GM18861 (cell line): ENCODE data around the gene KIF7.
A peak's percentile ranks its signal among the peaks of the same experiment; 100 is the strongest.
"Not testable (repeated sequence)": the region's sequence is repeated elsewhere in the genome, so short reads cannot be mapped to it uniquely, and the experiment has no call there.

ENCODE experiments used
- ATAC-seq: cut with Tn5 transposase; IDR thresholded peaks from one replicate; pipeline ENCODE4 v1.9.1; 2021; ENCODE audit not compliant: unreplicated experiment

Gene KIF7, protein sequence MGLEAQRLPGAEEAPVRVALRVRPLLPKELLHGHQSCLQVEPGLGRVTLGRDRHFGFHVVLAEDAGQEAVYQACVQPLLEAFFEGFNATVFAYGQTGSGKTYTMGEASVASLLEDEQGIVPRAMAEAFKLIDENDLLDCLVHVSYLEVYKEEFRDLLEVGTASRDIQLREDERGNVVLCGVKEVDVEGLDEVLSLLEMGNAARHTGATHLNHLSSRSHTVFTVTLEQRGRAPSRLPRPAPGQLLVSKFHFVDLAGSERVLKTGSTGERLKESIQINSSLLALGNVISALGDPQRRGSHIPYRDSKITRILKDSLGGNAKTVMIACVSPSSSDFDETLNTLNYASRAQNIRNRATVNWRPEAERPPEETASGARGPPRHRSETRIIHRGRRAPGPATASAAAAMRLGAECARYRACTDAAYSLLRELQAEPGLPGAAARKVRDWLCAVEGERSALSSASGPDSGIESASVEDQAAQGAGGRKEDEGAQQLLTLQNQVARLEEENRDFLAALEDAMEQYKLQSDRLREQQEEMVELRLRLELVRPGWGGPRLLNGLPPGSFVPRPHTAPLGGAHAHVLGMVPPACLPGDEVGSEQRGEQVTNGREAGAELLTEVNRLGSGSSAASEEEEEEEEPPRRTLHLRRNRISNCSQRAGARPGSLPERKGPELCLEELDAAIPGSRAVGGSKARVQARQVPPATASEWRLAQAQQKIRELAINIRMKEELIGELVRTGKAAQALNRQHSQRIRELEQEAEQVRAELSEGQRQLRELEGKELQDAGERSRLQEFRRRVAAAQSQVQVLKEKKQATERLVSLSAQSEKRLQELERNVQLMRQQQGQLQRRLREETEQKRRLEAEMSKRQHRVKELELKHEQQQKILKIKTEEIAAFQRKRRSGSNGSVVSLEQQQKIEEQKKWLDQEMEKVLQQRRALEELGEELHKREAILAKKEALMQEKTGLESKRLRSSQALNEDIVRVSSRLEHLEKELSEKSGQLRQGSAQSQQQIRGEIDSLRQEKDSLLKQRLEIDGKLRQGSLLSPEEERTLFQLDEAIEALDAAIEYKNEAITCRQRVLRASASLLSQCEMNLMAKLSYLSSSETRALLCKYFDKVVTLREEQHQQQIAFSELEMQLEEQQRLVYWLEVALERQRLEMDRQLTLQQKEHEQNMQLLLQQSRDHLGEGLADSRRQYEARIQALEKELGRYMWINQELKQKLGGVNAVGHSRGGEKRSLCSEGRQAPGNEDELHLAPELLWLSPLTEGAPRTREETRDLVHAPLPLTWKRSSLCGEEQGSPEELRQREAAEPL (N-terminal part only)

GRCh38 chr15:89654847-89655805 lies at the start of gene KIF7:
KIF7 (minus strand) TSS chr15:89655467; CDS start chr15:89652930, 2,537 bp downstream.
- no peak for ATAC-seq

DNA sequence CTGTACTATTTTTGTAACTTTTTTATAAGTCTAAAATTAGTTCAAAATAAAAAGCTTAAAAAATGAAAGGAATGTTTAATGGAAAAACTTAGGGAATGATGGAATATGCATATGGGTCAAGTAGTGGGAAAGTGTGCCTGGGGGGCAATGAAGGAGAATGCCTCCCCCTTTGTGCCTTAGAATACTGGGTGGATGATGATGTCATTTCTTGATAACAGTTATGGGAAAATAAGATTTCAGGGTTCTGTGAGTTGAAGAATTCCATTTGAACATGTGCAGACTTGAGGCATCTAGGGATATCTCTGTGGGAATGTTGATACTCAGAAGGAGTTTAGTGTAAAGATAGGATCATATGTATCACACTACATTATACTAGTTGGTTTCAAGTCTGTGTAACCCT lies 49.1 kb upstream of the KIF7 start:
- ATAC-seq, result no peak

GRCh38 chr15:89695198-89695597 lies 39.9 kb upstream of the KIF7 start:
- no peak for ATAC-seq

GRCh38 chr15:89693696-89694095 lies 38.4 kb upstream of the KIF7 start:
- ATAC-seq, result no peak

DNA sequence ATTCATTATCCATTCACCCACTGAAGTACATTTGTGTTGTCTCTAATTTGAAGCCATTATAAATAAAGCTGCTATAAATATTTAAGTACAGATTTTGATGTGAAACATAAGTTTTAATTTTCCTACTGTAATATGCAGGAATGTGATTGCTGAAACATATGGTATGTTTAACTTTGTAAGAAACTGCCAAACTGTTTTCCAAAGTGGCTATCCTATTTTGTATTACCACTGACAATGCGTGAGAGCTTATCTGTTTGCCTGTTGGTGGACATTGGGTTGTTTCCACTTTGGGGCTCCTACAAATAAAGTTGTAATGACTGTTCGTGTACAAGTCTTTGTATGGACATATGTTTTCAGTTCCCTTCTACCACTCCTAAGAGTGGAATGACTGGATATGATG lies 37.8 kb upstream of the KIF7 start:
- no peak for ATAC-seq

DNA sequence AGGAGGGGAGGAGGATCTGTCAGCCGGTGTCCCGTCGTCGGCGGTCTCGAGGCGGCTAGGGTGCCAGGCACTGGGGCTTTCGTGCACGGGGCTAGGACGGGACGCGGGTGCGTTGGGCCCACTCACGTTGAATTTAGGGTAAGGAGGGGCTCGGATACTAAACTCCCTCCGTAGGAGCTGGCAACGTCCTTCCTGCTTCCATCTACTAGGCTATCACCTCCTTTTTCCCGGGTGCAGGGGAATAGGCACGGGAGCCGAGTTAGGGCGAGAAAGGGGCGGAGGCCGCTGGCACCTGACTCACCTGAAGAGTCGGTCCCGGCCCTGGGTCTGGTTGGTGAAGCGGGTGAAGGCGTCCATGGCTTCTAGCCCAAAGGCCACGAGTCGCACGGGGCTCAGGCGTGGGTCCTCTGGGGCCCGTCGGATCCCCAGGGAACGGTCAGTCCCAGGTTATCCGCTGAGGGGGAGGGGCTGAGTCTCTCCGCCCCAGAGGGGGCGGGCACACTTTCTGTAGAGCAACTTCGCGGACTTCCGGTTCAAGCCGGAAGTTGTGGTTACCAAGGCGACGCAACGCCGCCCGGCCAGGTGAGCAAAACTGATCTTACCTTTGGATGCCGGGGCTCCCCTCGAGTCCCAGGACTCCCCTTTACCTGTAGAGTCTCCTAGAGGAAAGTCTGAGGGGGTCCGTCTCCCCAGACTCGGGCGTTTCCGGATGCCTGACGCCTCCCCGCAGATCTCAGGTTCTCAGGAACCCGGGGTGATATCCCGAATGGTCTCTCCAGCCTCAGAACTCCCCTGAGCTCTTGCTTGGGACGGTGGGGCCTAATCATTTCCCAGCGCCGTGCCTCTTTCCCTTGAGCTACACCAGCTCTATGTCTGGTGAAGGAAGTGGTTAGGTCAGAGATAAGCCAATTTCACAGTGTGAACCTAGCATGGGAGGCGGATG lies 35.3 kb upstream of the KIF7 start, which contains the start of the genes PEX11A and WDR93:
Gene PEX11A (minus strand): TSS at position 479 of the 943 bp plus-strand sequence. CDS start 122 bp downstream, at position 357.
Gene WDR93 (plus strand): TSS at position 536 of the 943 bp plus-strand sequence. CDS start 10,936 bp downstream, outside the sequence.
- peak; percentile 78 for ATAC-seq

- not testable (repeated sequence) for ATAC-seq
Observed at GRCh38 chr15:89689930-89690275, 34.6 kb upstream of the KIF7 start.

DNA sequence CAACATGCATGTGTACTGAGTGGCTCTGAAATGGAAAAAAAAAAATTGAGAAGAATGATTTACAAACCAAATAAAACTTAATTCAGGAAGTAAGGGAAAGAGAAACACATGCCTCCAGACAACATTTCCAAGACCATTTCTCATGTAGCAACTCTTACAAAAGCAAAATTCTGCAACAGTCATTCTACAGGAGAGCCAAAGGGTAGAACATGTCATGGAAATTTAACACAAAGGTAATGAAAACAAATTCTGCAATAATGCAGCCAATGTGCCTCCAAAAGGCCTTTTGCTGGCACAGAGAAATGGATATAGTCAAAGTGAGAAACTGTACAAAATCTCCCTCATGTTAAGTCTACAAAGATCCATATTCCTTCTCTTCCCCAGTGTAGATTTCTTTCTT lies 31.3 kb upstream of the KIF7 start:
- no peak for ATAC-seq

DNA sequence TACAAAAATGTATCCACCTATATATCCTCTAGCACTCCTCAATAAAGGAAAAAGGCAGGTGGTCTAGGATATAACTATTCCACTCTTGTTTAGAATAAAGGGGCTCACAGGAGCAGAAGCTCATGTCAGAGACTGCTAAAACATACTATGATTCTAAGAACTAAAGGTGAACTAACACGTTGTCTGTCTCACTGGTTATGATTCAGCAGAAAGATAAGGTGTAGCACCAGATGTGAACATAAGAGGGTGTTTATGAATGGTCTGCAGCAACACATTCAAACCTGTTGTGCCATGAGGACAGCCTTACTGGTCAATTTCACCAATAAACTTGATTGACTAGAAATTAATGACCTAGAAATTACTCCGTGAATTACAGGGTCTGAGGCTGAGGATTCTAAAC lies 30.7 kb upstream of the KIF7 start:
- ATAC-seq, result no peak

DNA sequence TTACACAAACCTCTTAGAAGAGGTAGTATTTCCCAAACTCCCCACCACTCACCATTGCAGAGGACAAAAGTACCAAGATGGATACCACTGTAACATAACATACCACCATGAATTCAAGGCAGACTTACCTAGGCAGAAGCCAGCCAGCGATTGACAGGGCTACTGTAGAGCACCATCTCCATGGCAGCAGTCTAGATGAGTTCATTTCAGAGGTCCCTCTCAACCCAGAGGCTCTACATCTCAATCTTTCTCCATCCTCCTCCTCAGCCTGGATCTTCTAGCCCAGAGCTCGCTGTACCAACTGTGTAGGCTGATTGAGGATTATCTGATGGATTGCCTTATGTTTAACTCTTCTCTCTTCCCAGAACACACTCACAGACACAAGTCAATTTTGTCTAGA lies 25.9 kb upstream of the KIF7 start:
- no peak for ATAC-seq

DNA sequence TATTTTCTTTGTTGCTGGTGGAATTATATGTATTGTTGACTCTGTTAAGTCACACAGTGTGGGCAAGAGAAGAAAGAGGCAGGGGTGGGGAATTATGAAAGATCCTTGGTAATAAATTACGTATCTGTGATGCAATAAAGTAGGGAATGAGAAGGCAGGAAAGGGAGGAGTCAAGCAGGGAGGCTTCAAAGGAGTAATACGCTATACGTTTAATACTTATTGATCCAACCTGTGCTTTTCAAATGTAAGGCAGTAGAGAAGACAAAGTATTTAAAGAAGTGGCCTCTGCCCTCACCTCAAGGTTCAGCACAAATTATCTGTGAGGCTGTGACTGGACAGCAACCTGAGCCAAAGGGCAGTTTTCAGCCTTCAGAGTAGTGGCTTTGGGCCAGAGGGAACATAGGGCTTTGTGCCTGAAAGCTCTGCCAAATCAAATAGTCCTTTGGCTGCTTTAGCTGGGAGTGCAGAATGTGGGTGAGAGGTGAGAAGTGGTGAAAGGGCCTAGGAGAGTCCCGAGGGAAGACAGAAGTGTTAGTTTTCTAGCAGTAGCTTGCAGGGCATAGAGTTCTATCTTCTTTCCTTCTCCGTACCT lies 25.1 kb upstream of the KIF7 start:
- ATAC-seq, result no peak

- no peak for ATAC-seq
Observed at GRCh38 chr15:89679212-89679611, 23.9 kb upstream of the KIF7 start, which contains the start of gene PLIN1. PLIN1 (minus strand) TSS chr15:89679367; CDS start chr15:89677489, 1,878 bp downstream.

DNA sequence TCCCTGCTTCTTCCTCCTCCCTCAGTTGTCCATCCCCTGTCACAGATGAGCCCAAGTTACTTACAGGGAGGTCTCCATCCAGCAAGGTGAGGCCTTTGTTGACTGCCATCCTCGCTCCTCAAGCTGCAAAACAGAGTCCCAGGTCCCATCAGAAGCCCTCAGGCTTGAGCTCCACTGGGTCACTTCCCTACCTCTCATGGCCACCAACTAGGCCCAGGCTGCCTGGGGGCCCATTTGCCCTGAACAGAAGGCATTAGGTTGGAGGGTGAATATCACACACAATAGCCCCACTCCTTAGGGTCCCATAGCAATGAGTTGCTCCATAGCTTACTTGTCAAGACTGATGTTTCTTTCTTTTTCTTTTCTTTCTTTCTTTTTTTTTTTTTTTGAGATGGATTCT lies 22.1 kb upstream of the KIF7 start:
- ATAC-seq, result no peak

- ATAC-seq, result no peak
Observed at GRCh38 chr15:89675606-89676005, 20.3 kb upstream of the KIF7 start.

DNA sequence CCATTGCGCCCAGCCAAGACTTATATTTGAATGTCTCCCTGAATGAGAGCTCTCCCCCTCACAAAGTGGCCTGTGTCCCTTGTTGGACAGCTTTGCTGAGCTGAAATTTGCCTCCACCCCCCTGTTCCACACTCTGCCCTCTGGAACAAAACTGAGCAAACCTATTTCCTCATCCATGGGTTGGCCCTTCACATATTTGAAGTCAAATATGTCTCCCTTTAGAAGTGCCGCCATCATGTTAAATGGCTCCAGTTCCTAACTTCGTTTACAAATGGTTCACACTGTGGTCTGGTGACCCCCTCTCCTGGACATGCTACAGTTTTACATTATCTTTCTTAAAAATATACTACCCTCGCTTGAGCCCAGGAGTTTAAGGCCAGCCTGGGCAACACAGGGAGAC lies 19.3 kb upstream of the KIF7 start:
- ATAC-seq, result no peak

DNA sequence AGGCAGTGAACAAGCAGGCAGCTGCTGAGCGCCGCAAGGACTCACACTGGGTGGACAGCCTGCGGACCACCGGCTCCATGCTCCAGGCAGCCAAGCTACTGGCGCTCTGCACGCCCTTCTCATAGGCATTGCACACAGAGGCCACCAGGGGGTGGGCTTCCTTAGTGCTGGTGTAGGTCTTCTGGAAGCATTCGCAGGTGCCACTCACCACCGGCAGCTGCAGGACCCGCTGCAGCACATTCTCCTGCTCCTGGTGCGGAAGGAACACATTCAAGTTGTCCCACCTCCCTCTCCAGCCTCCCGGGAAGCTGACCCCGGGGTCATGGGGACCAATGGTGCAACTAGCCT lies 17.9 kb upstream of the KIF7 start:
- ATAC-seq, result no peak

GRCh38 chr15:89672221-89673164 lies 17.2 kb upstream of the KIF7 start:
- no peak for ATAC-seq
